ENCODE data around the gene KLHL7.
"Not testable (repeated sequence)": the region's sequence is repeated elsewhere in the genome, so short reads cannot be mapped to it uniquely, and the experiment has no call there.

- TF ChIP-seq CTCF (IDR thresholded peaks at IDR 0.05; ENCODE audit: poor library complexity, severe bottlenecking); POLR2AphosphoS5 (IDR thresholded peaks at IDR 0.05); EZH2 (IDR thresholded peaks at IDR 0.05; ENCODE audit: borderline replicate concordance, insufficient read depth, low read length, poor library complexity, severe bottlenecking); REST (IDR thresholded peaks at IDR 0.05; ENCODE audit: borderline replicate concordance); EP300 (conservative IDR thresholded peaks at IDR 0.05; ENCODE audit: poor library complexity, severe bottlenecking); MXI1 (conservative IDR thresholded peaks at IDR 0.05; ENCODE audit: poor library complexity, severe bottlenecking); RAD21 (conservative IDR thresholded peaks at IDR 0.05): not testable (repeated sequence)
These were observed 92.2 kb downstream of the KLHL7 start for GRCh38 chr7:23197745-23198144.

Measured in neural cell (in vitro differentiated cells).